Parathyroid adenoma (tissue), 2 donors: ENCODE measurements around the gene ARHGAP18.

Experiments
- H2AFZ ChIP-seq: fragments of 300-600 bp; sonication (generic); one replicate; pipeline ENCODE4 v1.7.0; 2017; ENCODE audit warnings: antibody characterized with exemption, mild to moderate bottlenecking
- H3K27ac ChIP-seq: fragments of 300-600 bp; sonication (generic); one replicate; pipeline ENCODE4 v1.7.0; 2017
- H3K27me3 ChIP-seq: fragments of 300-600 bp; sonication (generic); one replicate; pipeline ENCODE4 v1.7.0; 2017; ENCODE audit warnings: low read length; ENCODE audit not compliant: control insufficient read depth, insufficient read depth
- H3K36me3 ChIP-seq: fragments of 300-600 bp; sonication (generic); one replicate; pipeline ENCODE4 v1.7.0; 2017; ENCODE audit warnings: low read length; ENCODE audit not compliant: control insufficient read depth, insufficient read depth
- H3K4me1 ChIP-seq: fragments of 300-600 bp; sonication (generic); one replicate; pipeline ENCODE4 v1.7.0; 2017; ENCODE audit warnings: control low read depth
- H3K4me2 ChIP-seq: fragments of 300-600 bp; sonication (generic); one replicate; pipeline ENCODE4 v1.7.0; 2017; ENCODE audit warnings: low read length
- H3K4me3 ChIP-seq: fragments of 300-600 bp; sonication (generic); one replicate; pipeline ENCODE4 v1.7.0; 2017; ENCODE audit warnings: low read depth, low read length
- H3K79me2 ChIP-seq: fragments of 300-600 bp; sonication (generic); one replicate; pipeline ENCODE4 v1.7.0; 2017; ENCODE audit warnings: control low read depth
- H3K9ac ChIP-seq: fragments of 300-600 bp; sonication (generic); one replicate; pipeline ENCODE4 v1.7.0; 2017; ENCODE audit warnings: mild to moderate bottlenecking
- H3K9me3 ChIP-seq: fragments of 300-600 bp; sonication (generic); one replicate; pipeline ENCODE4 v1.7.0; 2017; ENCODE audit warnings: low read length; ENCODE audit not compliant: control insufficient read depth
- TF ChIP-seq, protein P1 (sequence below): fragments of 300-600 bp; sonication (generic); IDR thresholded peaks from one replicate; pipeline ENCODE4 v1.7.0; 2017; ENCODE audit warnings: antibody characterized with exemption, mild to moderate bottlenecking
- donor health status: primary hyperparathyroidism.

ARHGAP18 gene

DNA sequence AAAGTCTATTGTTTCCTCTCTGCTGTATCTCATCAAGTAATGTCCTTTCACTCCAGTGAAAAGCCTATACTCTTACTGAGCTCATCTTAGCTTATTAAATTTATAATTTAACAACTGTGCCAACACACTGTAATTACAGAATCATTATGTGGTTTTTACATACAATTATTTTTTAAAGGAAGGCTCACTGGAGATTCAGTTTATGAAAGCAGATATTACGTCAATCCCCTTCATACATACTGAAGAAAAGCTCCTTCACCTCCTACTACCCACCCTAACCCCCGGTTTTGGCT is 28.1 kb downstream of the ARHGAP18 start:
- Histone ChIP-seq H3K36me3 (no peaks in the 10 kb centered on the region), H3K9me3 (no peaks in the 10 kb centered on the region), H3K9ac (no peak overlapping the region), H2AFZ (no peak overlapping the region), H3K27ac (peak overlapping the region; percentile 90), H3K27me3 (no peaks in the 10 kb centered on the region), H3K4me2 (no peak overlapping the region), H3K4me3 (no peak overlapping the region), H3K4me1 (peaks cover 44% of the 10 kb centered on the region), H3K79me2 (peaks cover 14% of the 10 kb centered on the region)
- TF ChIP-seq, protein P1, sequence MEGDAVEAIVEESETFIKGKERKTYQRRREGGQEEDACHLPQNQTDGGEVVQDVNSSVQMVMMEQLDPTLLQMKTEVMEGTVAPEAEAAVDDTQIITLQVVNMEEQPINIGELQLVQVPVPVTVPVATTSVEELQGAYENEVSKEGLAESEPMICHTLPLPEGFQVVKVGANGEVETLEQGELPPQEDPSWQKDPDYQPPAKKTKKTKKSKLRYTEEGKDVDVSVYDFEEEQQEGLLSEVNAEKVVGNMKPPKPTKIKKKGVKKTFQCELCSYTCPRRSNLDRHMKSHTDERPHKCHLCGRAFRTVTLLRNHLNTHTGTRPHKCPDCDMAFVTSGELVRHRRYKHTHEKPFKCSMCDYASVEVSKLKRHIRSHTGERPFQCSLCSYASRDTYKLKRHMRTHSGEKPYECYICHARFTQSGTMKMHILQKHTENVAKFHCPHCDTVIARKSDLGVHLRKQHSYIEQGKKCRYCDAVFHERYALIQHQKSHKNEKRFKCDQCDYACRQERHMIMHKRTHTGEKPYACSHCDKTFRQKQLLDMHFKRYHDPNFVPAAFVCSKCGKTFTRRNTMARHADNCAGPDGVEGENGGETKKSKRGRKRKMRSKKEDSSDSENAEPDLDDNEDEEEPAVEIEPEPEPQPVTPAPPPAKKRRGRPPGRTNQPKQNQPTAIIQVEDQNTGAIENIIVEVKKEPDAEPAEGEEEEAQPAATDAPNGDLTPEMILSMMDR: no peak

DNA sequence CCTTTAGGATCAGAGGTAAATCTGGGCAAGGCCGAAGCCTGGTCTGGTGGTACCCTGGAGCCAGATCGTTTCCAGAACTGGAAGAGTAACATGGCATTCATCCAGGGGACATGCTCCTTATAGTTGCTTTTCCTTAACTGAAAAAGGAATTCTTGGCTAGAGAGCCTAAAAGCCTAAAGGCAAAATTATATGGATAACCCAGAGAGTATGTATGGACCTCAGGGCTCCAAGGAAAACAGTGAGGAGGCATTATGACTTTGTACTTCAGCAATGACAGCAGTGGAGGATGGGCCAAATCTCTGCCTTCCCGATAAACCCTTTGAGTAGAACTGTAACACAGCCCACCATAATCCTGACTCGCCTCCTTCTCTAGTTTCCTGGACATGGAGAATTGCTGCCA is 29.3 kb downstream of the ARHGAP18 start:
- no peaks in the 10 kb centered on the region for H3K27me3 ChIP-seq
- peak overlapping the region; percentile 2 for H2AFZ ChIP-seq
- H3K36me3 ChIP-seq: no peaks in the 10 kb centered on the region
- no peak overlapping the region for H3K9ac ChIP-seq
- no peaks in the 10 kb centered on the region for H3K9me3 ChIP-seq
- peak overlapping the region; percentile 62 for H3K27ac ChIP-seq
- TF ChIP-seq, protein P1: no peak
- no peak overlapping the region for H3K4me3 ChIP-seq
- peaks cover 40% of the 10 kb centered on the region for H3K4me1 ChIP-seq
- H3K79me2 ChIP-seq: peaks cover 19% of the 10 kb centered on the region
- no peak overlapping the region for H3K4me2 ChIP-seq

DNA sequence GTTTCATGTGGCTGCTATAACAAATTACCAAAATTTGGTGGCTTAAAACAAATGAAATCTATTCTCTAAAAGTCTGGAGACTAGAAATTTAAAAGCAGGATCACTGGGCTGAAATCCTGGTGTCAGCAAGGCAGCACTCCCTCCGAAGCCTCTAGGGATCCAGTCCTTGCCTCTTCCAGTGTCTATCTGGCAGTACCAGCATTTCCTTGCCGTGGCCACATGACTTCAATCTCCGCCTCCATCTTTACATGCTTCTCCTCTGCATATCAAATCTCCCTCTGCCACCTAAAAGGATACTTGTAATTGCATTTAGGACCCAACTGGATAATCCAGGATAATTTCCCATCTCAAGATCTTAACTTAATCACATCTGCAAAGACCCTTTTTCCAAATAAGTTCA is 30.2 kb downstream of the ARHGAP18 start:
- Histone ChIP-seq H3K9me3 (no peaks in the 10 kb centered on the region), H2AFZ (peak overlapping the region; percentile 44), H3K79me2 (peaks cover 27% of the 10 kb centered on the region), H3K4me1 (peaks cover 37% of the 10 kb centered on the region), H3K27me3 (no peaks in the 10 kb centered on the region), H3K4me2 (peak overlapping the region; percentile 9), H3K4me3 (no peak overlapping the region), H3K9ac (no peak overlapping the region), H3K36me3 (no peaks in the 10 kb centered on the region), H3K27ac (peak overlapping the region; percentile 62)
- TF ChIP-seq, protein P1: no peak

DNA sequence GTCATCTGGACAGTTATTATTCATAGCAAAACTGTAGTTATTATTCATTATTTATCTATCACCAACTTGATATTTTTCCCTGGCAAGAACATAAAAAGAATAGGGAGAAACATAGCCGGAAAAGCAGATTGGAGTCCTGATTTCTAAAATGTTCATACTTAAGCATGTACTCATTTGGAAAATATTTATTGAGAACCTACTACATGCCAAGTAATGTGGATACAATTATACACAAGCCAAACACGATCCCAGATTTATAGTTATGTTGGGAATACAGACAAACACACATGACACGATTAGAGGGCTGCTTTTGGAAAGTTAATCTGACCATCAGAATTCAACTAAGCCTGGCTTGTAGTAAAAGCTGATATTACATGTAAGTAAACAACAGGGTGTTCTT is 30.7 kb downstream of the ARHGAP18 start:
- peaks cover 30% of the 10 kb centered on the region for H3K79me2 ChIP-seq
- H3K4me3 ChIP-seq: no peak overlapping the region
- H3K9me3 ChIP-seq: no peaks in the 10 kb centered on the region
- TF ChIP-seq, protein P1: no peak
- no peak overlapping the region for H3K4me2 ChIP-seq
- no peaks in the 10 kb centered on the region for H3K27me3 ChIP-seq
- peak overlapping the region; percentile 44 for H2AFZ ChIP-seq
- H3K27ac ChIP-seq: peak overlapping the region; percentile 62
- no peaks in the 10 kb centered on the region for H3K36me3 ChIP-seq
- no peak overlapping the region for H3K9ac ChIP-seq
- peaks cover 33% of the 10 kb centered on the region for H3K4me1 ChIP-seq

DNA sequence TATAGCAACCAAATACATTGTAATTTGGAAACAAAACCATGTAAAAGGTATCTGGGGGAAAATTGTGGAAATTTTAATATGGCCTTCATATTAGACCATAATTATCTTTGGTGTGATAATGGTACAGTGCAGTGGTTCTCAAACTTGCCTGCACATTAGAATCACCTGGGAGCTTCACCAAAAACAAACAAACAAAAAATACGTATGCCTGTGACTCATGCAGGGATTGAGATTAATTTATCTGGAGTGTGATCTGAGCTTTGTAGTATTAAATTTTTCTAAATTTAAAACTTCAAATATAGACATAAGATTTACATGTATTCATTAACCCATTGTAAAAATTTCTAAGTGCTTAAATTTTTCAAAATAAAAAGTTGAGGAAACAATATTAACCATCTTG is 31.5 kb downstream of the ARHGAP18 start:
- peaks cover 32% of the 10 kb centered on the region for H3K79me2 ChIP-seq
- H2AFZ ChIP-seq: no peak overlapping the region
- H3K4me1 ChIP-seq: peaks cover 26% of the 10 kb centered on the region
- no peaks in the 10 kb centered on the region for H3K9me3 ChIP-seq
- no peaks in the 10 kb centered on the region for H3K27me3 ChIP-seq
- no peak overlapping the region for H3K4me3 ChIP-seq
- peak overlapping the region; percentile 62 for H3K27ac ChIP-seq
- no peaks in the 10 kb centered on the region for H3K36me3 ChIP-seq
- H3K4me2 ChIP-seq: no peak overlapping the region
- H3K9ac ChIP-seq: no peak overlapping the region
- TF ChIP-seq, protein P1: no peak
